Caki2 (cell line): ENCODE measurements around the gene FXYD3. TPM values are rescaled to one million over a fixed set of nuclear protein-coding genes. Genes with fewer than 3 reads are reported as not detected.
"Not testable (repeated sequence)": the region's sequence is repeated elsewhere in the genome, so short reads cannot be mapped to it uniquely, and the experiment has no call there.

Source experiments
- DNase-seq: peaks from one replicate; pipeline ENCODE4 v3.0.0-alpha.2; 2015; ENCODE audit warnings: low read depth
- in situ Hi-C: cut with HindIII; loops from 2 replicates; pipeline ENCODE4 v1.10.0; 2016; ENCODE audit warnings: low sequenced_read_pairs, low pct_unique_long_range_greater_than_20kb, mixed read lengths
- total RNA-seq: library from RNA; depleted of rRNA; stranded (reverse); fragments of >200 nt; shearing (Covaris generic); gene quantifications from 2 replicates; pipeline ENCODE4 v1.2.3, GENCODE V29; 2014; ENCODE audit warnings: low replicate concordance

The FXYD3 gene
- total RNA-seq, 1 experiment from 2014 or later: not detected

DNA sequence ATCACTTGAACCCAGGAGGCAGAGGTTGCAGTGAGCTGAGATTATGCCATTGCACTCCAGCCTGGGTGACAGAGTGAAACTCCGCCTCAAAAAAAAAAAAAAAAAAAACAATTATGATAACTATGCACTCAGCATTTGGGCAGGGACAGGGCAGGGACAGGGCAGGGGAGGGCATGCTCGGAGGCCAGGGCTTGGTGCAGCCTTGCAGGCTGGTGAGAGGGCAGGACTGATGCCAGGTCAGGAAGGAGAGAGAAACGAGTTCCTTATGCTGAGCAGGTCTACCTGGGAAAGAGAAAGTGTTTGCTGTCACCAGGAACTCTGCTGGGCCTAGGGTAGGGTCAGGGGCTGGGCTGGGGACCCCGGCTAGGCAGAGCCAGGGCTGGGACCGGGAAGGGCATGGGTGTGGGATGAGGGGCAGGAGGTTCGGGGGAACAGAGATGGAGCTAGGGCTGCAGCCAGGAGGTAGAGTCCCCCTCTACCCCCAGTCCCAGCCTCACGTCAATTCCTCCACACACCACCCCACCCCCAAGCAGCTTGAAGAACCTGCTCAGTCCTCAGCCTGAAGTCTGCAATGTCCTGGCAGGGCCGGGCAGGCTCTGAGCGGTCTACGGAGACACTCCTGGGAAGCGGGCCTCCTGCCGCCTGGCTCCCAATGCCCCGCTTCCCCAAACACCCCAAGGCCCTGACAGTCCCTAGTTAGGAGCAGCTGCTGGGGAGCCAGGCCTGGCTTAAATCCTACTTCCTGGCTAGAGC lies 2.8 kb downstream of the FXYD3 start:
- DNase-seq: no peak
- in situ Hi-C loops: no loop called here

DNA sequence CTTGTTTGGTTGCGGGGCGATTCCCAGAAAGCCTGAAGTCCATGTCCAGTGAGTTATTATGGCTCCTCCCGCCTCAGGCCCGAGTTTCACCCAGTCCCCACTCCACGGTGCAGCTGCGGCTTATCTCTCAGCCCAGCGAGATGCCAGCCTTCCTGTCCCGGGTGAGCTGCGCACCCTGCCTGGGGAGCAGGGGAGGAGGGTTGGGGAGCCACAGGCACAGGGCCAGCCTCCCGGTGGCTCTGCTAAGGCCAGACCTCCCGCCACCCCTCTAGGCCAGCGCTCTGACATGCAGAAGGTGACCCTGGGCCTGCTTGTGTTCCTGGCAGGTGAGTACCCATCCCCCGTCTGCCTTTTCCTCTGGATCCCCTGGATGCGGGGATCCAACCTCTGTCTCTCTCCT lies 3.5 kb downstream of the FXYD3 start:
- no peak for DNase-seq
- in situ Hi-C loops: no loop called here

DNA sequence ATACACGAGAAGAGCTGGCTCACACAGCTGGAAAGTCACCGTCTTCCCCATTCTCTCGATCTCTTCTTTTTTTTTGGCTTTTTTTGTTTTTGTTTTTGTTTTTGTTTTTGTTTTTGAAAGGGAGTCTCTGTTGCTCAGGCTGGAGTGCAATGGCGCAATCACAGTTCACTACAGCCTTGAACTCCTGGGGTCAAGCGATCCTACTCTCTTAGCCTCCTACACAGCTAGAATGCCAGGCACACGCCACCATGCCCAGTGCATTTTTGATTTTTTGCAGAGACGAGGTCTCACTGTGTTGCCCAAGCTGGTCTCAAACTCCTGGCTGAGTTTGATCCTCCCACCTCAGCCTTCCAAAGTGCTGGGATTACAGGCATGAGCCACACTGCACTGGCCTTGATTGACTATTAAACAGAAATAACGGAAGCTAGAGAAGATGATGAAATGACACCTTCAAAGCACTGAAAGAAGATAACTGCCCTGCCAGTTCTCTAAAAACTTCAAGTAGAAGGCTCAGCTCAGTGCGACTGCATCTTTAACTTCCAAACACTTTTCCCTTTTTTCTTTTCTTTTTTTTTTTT lies 4.0 kb downstream of the FXYD3 start:
- in situ Hi-C loops: no loop called here

DNA sequence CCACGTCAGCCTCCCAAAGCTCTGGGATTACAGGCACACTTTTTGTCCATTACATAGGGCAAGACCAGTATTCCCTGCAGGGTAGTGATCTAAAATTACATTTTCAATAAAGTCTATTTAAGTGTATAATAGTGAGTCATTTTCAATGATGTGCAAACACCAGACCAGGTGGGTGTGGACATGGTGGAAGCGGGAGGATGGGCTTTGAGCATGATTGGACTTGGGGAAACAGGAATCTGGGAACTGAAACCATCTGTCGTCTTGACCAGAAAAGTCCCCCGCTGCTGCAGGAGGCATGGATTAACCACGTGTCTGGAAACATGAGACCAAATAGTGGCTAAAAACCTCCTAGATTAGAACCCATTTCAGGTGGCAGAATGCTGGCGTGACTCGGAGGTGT lies 4.9 kb downstream of the FXYD3 start:
- DNase-seq: peak; percentile 42
- in situ Hi-C loops: no loop called here

More for the DNA sequence above, 4.0 kb downstream of the FXYD3 start:
- no peak for DNase-seq

DNA sequence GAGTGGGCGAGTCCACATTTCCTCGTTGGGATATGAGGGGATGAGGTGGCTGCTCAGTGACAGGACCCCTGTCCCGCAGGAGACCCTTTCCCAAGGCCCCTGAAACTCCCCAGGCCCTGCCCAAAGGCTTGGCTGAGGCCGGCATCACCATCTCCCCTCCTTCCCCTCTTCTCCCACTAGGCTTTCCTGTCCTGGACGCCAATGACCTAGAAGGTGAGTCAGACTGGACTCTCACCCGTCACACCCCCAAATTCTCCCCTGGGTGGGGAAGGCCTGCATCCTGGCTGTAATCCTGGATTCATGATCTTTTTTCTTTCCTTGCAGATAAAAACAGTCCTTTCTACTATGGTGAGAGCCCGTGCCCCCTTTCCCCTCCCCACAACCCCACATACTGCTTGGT lies 5.3 kb downstream of the FXYD3 start:
- in situ Hi-C loops: no loop called here
- DNase-seq: no peak

DNA sequence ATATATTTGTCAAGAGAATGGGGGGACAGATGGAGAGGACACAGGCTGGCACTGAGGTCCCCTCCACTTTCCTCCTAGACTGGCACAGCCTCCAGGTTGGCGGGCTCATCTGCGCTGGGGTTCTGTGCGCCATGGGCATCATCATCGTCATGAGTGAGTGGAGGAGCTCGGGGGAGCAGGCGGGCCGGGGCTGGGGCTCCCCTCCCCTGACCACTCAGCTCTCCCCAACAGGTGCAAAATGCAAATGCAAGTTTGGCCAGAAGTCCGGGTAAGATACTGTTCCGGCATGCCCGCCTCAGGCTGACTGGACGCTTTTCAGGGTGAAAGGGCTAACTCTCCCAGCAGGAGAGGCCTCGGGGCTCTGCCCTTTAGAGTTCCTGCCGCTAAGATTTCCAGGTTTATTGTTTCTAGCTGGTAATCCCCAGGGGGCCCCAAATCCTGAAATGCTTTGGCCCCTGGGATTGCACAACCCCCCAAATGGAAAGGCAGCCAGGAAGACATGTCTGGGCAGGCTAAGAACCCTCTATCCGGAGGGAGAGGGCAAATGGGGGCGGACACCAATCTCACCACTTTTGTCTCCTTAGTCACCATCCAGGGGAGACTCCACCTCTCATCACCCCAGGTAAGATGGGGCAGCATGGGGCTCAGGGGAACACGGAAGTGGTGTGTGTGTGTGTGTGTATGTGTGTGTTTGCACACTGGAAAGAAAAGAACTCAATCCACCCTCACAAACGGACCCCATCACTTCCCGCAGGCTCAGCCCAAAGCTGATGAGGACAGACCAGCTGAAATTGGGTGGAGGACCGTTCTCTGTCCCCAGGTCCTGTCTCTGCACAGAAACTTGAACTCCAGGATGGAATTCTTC lies 7.3 kb downstream of the FXYD3 start:
- DNase-seq: no peak
- in situ Hi-C loops: no loop called here

DNA sequence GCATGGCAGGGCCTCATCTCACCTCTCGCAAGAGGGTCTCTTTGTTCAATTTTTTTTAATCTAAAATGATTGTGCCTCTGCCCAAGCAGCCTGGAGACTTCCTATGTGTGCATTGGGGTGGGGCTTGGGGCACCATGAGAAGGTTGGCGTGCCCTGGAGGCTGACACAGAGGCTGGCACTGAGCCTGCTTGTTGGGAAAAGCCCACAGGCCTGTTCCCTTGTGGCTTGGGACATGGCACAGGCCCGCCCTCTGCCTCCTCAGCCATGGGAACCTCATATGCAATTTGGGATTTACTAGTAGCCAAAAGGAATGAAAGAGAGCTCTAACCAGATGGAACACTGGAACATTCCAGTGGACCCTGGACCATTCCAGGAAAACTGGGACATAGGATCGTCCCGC lies 8.0 kb downstream of the FXYD3 start:
- peak; percentile 17 for DNase-seq
- in situ Hi-C loops: no loop called here

DNA sequence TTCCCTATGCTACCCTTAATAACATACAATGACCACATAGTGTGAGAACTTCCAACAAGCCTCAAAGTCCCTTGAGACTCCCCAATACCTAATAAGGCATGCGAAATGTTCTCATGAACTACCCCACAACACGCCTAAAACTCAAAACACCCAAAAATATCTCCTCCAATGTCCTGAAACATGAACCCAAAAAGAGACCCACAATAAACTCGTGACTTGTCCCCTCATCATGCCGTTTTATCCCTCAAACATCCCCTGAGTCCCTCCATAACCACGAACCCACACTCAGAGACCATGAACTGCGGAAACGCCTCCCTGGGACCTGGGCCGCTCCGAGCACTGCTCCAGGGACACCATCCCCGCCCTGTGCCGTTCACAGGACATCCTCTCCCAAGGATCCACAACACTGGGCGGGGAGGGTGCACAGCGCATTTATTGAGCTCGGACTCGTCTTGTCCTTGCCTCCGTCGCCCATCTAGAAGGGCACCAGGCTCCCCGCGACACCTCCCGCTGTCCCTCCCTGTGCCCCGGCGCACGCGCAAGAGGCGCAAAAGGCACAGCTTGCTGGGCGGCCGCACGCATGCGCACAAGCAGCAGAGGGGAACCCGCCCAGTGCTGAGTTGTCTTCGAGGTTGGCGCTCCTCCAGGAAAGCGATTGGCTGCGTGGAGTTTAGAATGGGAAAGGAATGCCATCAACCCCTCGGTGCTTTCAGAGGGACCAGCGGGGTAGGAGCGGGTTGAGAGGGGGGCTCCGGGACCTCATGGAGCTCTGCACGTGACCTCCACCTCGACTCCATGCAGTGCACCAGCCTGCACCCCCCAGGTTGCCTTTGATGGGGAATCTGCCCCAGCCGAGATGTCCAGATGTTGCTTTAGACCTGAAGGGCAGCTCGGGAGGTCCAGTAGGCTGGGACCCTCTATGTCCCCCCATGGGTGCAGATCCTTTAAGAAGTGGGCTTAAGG lies 8.8 kb downstream of the FXYD3 start:
- in situ Hi-C loops: no loop called here
- peak; percentile 87 for DNase-seq

DNA sequence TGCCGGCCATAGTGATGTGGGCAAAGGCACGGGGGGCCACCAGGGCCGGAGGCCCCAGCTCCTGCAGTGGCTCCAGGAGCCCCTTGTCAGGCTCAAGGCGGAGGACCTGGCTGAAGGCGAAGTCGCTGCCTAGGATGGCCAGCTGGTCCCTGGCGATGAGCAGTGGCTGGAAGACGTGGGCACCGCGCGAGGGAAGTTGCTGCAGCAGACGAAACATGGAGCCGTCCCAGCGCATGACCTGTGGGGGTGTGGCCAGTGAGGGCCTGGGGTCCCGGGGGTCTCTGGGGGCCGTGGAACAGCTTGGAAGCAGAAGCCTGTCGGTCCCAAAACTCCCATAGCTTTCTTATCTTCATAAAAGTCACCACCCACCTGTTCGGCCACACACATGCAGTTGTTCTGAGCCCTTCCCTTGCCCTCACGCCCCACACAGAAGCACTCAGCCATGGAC lies 9.7 kb downstream of the FXYD3 start:
- in situ Hi-C loops: no loop called here
- DNase-seq: no peak

DNA sequence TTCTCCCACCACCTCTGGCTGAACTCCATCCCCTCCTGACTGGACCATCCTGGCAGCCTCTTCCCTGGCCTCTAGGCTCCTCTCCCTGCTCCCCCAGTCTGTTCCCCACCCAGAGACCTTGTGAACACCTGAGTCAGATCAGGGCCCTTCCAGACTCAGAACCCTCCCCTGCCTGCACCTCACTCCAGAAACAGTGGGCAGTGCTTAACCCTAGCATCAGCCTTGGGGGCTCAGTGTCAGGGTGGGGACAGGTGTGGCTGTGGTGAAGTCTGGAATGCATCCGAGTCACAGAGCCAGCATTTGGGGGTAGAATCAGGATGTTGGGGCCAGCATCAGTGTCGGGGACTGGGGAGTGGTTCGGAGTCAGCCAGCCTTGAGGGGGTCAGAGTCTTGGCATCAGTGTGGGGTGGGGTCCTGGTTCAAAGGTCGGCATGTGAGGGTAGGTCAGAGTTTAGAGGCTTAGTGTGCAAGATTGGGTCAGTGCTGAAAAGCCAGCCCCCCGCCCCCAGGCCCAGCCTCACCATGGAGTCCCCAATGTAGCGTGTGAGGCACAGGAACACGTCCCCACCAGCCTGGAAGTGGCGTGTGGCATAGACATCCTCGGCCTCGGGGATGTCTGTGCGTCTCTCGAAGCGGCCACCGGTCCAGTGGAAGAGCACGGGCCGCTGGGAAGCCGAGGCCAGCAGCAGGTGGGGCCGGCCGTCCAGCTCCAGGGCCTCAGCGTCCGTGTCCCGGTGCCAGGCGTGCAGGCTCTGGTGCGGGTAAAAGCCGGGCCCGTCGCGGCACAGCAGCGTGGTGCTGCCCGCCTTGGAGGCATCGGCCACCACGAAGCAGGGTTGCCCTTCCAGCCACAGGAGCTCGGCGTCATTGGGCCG lies 10.4 kb downstream of the FXYD3 start:
- in situ Hi-C loops: no loop called here
- DNase-seq: no peak

DNA sequence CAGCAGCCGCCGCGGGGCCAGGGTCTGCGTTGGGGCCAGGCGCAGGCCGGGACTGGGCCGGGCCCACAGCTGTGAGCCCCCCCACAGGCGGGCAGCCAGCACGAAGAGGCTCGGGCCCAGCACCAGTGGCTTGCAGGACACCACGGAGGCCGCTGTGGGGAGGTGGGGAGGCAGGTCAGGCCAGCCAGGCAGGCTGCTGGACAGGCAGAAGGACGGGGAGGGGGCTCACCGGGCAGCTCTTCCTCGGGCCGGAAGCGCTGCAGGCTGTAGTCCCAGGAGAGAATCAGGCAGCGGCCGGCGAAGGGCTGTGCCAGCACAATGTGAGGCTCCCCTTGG lies 11.0 kb downstream of the FXYD3 start:
- no peak for DNase-seq
- in situ Hi-C loops: no loop called here

DNA sequence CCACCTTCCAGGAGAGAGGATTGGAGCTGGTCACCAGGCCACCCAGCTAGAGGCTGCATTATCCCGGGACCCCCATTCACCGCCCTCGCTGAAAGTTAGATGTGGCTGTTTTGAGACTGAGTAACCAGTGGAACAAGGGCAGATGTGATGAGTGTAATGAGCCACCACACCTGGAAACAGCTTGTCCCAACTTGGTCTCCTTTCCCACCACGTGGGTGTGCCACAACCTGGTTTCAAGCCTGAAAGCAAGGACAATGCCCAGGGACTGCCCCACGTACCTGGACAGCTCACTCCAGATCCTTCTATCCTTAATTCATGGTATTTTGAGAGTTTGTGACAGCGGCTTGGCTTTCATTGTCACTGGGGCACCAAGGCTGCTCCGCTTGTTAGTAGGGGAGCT lies 12.2 kb downstream of the FXYD3 start:
- no peak for DNase-seq
- in situ Hi-C loops: no loop called here

DNA sequence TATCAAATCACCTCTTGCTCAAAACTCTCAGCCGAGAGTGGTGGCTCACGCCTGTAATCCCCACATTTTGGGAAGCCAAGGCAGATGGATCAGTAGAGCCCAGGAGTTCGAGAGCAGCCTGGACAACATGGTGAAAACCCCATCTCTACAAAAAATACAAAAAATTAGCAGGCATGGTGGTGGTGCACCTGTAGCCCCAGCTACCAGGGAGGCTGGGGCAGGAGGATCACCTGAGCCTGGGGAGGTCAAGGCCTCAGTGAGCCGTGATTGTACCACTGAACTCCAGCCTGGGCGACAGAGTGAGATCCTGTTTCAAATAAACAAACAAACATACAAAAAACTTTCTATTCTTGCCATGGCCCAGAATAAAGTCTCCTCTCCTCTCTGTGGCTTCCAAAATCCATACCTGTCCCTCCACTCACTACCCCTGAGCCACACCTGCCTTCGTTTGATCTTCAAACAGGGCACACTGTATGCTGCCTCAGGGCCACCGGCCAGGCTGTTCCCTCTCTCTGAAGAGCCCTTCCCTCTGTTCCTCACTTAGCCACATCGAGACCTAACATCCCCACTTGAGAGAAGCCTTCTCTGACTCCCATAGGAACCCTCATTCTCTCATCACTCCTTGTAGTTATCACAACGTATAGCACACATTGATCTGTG lies 12.9 kb downstream of the FXYD3 start:
- in situ Hi-C loops: no loop called here
- DNase-seq: no peak

DNA sequence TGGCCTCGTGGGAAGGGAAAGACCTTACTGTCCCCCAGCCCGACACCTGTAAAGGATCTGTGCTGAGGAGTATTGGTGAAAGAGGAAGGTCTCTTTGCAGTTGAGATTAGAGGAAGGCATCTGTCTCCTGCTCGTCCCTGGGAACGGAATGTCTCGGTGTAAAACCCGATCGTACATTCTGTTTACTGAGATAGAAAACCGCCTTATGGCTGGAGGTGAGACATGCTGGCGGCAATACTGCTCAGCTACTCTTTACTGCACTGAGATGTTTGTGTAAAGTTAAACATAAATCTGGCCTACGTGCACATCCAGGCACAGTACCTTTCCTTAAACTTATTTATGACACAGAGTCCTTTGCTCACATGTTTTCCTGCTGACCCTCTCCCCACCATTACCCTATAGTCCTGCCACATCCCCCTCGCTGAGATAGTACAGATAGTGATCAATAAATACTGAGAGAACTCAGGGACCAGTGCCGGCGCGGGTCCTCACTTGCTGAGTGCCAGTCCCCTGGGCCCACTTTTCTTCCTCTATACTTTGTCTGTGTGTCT lies 14.2 kb downstream of the FXYD3 start:
- peak; percentile 19 for DNase-seq
- in situ Hi-C loops: not testable (repeated sequence)

DNA sequence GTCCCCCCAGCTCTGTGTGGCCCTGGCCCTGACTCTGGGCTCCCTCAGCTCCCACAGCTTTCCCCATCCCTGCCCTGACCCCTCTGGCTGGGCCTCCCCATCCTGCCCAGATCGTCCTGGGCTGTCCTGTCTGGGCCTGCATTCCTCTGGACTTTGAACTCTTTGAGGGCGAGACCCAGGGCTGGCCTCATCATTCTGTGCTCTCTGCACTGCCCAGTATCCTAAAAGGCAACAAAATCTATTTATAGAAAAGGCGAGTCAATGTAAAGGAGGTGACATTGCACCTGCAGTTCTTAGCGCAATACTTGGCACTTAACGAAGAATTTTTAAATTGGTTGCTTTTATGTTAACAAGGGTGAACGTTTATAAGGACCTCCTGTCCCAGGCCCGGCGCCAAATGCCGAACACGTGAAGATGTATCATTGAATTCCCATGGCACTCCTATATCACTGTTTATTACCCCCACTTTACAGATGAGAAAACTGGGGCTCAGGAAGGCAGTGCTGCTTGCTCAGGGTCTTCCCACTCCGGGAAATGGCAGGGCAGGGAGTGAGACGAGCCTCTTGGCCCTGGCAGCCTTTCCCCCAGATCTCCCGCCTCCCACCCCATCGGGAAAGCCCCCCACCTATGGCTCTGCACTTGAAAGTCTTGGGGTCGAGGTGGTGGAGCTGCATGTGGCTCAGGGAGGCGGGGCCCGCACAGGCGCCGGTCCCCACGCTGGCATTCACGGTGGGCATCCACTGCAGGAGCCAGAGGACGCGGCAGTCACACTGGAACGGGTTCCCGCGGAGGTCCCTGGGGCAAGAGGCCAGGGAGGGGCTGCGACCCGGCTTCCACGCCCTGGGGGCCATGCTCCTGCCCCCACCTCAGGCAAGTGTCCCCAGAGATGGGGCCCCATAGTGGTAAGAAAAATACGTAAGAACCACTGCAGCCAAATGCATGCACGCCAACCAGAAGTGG lies 15.4 kb downstream of the FXYD3 start:
- in situ Hi-C loops: no loop called here
- DNase-seq: no peak

DNA sequence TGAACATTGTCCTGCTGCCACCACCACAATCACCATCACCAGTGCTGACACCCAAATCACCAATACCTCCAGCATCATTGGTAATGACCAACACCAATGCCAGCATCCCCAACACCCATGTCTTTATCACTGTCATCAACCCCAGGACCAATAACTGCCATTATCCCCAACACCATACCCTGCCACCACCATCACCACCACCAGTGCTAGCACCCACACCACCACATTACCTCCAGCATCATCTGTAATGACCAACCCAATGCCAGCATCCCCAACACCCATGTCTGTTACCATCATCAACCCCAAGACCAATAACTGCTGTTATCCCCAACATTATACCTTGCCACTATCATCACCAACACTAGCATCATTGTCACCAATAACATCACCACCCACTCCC lies 16.6 kb downstream of the FXYD3 start:
- in situ Hi-C loops: no loop called here
- no peak for DNase-seq
